Body of pancreas (tissue), 4 donors: ENCODE measurements around the gene OR2T2. TPM values are rescaled to one million over a fixed set of nuclear protein-coding genes. Genes with fewer than 3 reads are reported as not detected.
"Not testable (repeated sequence)": the region's sequence is repeated elsewhere in the genome, so short reads cannot be mapped to it uniquely, and the experiment has no call there.

Experiments
- ATAC-seq: fragments of 150-250 bp; one replicate; pipeline ENCODE4 v1.9.1; 2016
- DNase-seq, 4 donors: peaks; one replicate each; pipeline ENCODE4 v3.0.0-alpha.2; 2019
- H3K27ac ChIP-seq, 4 donors: fragments of 200-600 bp; sonication (generic); 1 replicate in 3 of 4; 2 replicates in 1 of 4; pipeline versions ENCODE4 v1.5.1 to v1.6.1; 2016 to 2019; ENCODE audit warnings: mild to moderate bottlenecking in 1 of 4, mixed read lengths in 1 of 4, moderate library complexity in 1 of 4
- H3K27me3 ChIP-seq, 2 donors: fragments of 200-600 bp; sonication (generic); one replicate each; pipeline ENCODE4 v1.6.0; 2016; ENCODE audit warnings: mild to moderate bottlenecking in 1 of 2
- H3K36me3 ChIP-seq, 2 donors: fragments of 200-600 bp; sonication (generic); replicated peaks in 1 of 2; 2 replicates each; pipeline ENCODE4 v1.5.1; 2016; ENCODE audit warnings: low read depth in 2 of 2; ENCODE audit not compliant: insufficient read depth in 1 of 2
- H3K4me1 ChIP-seq: fragments of 200-600 bp; sonication (generic); one replicate; pipeline ENCODE4 v1.6.0; 2016
- H3K4me3 ChIP-seq, 2 donors: fragments of 200-600 bp; sonication (generic); 1 replicate in 1 of 2; 2 replicates in 1 of 2; pipeline ENCODE4 v1.5.1; 2016 to 2019
- H3K9me3 ChIP-seq, 3 donors: fragments of 200-600 bp; sonication (generic); 1 replicate in 2 of 3; 2 replicates in 1 of 3; pipeline ENCODE4 v1.5.1; 2016
- POLR2A ChIP-seq, 3 donors: fragments of 450-650 bp; IDR thresholded peaks; one replicate each; pipeline ENCODE4 v1.6.1; 2016; ENCODE audit warnings: antibody characterized with exemption in 3 of 3, mild to moderate bottlenecking in 2 of 3
- WGBS, 2 donors: methylation state at CpG; one replicate each; pipeline ENCODE4 v1.1.5; 2017; 5-methylcytosine and 5-hydroxymethylcytosine counted together
- intact Hi-C: fragments of 100-400 bp; cut with DNase I; formaldehyde crosslinking; loops from one replicate; pipeline ENCODE4 v1.15.1; 2023
- total RNA-seq, 2 donors: library from RNA; depleted of rRNA; stranded (reverse); fragments of >200 nt; gene quantifications; one replicate each; pipeline ENCODE4 v1.1.0, GENCODE V29; 2016
- TF ChIP-seq, protein P1 (sequence below), 7 experiments: fragments of 450-650 bp in 4 of 7; fragments of 200-600 bp in 3 of 7; sonication (generic) in 3 of 7; IDR thresholded peaks; one replicate each; pipeline ENCODE4 v1.5.1; 2016 to 2019; ENCODE audit warnings: antibody characterized with exemption in 7 of 7

OR2T2 gene
- total RNA-seq, 2 donors from 2014 or later = not detected

DNA sequence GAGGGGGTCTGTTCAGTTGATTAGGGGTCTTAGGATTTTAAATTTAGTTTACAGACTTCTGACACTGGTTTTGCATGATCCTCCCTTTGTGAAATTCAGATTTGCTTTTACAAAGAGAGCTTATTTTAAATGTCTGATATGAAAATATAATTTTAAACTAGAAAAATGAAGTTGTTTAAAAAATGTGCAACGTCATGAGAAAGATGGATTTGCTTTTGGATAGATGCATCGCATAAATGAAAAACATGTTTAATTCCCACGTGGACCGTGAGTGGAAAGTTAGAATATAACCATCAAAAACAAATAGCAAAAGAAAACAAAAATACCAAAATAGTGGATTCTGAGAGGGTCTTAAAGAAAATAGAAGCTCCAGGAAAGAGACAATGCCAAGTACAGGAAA is 25.7 kb downstream of the OR2T2 start:
- intact Hi-C loops = no loop called here

DNA sequence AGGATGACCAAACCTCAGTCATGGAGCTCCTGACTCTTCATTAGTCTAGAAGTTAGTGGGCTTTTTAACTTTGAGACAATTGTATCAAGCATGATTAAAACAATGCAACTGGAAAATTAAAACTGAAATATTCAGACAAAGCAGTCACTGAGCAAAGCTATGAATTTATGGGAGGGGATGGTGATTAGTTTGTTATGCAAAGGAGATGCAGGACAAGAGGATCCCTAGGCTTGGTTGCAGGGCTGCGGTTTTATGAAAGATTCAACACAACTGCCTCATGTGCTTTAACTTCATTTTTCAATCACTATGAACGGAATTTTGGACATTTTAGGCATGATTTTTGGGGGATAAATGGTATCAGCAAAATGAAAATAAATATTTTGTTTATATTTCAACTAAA is 26.7 kb downstream of the OR2T2 start:
- WGBS, 2 donors = 44 to 45% methylated on average over 2 of the region's 2 CpGs
- not testable (repeated sequence) for ATAC-seq

More for the DNA sequence above, 25.7 kb downstream of the OR2T2 start:
- DNase-seq = no peak
- no peaks in the 10 kb centered on the region for H3K27me3 ChIP-seq
- TF ChIP-seq POLR2A (IDR thresholded peaks at IDR 0.05) = no peak
- TF ChIP-seq, protein P1, sequence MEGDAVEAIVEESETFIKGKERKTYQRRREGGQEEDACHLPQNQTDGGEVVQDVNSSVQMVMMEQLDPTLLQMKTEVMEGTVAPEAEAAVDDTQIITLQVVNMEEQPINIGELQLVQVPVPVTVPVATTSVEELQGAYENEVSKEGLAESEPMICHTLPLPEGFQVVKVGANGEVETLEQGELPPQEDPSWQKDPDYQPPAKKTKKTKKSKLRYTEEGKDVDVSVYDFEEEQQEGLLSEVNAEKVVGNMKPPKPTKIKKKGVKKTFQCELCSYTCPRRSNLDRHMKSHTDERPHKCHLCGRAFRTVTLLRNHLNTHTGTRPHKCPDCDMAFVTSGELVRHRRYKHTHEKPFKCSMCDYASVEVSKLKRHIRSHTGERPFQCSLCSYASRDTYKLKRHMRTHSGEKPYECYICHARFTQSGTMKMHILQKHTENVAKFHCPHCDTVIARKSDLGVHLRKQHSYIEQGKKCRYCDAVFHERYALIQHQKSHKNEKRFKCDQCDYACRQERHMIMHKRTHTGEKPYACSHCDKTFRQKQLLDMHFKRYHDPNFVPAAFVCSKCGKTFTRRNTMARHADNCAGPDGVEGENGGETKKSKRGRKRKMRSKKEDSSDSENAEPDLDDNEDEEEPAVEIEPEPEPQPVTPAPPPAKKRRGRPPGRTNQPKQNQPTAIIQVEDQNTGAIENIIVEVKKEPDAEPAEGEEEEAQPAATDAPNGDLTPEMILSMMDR (IDR thresholded peaks at IDR 0.05) = no peak
- H3K4me3 ChIP-seq = no peak overlapping the region
- no peaks in the 10 kb centered on the region for H3K36me3 ChIP-seq
- no peak for ATAC-seq
- WGBS, 2 donors = 69 to 71% methylated on average over 4 of the region's 4 CpGs
- H3K4me1 ChIP-seq = no peaks in the 10 kb centered on the region
- no peak overlapping the region for H3K27ac ChIP-seq
- no peaks in the 10 kb centered on the region for H3K9me3 ChIP-seq

DNA sequence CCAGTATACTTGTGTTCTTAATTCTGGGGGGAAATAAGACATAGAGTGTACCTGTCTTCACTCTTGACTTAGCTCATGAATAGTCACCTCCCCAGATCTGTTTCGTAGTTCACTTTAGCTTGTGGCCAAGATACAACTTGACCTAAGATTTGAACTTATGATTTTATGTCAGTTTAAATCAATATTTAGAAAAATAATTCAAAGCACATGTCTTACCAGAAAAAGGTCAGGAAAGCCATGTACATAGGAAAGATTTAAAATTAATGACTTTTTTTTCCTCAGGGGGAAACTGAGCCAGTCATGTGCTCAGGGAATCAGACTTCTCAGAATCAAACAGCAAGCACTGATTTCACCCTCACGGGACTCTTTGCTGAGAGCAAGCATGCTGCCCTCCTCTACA is 27.6 kb downstream of the OR2T2 start, which contains the start of gene OR2T3:
Gene OR2T3 (plus strand): TSS at position 301 of the 400 bp plus-strand sequence. CDS start 0 bp downstream, at position 301.
- H3K27ac ChIP-seq, intact Hi-C loops, H3K36me3 ChIP-seq, H3K27me3 ChIP-seq, H3K4me1 ChIP-seq, H3K4me3 ChIP-seq, H3K9me3 ChIP-seq, ATAC-seq, DNase-seq: not testable (repeated sequence)
- 29 to 56% methylated on average over 1 to 2 of the region's 2 CpGs for WGBS, 2 donors

More for the DNA sequence above, 26.7 kb downstream of the OR2T2 start:
- H3K27me3 ChIP-seq, H3K4me1 ChIP-seq, H3K9me3 ChIP-seq, H3K4me3 ChIP-seq, H3K36me3 ChIP-seq, intact Hi-C loops, H3K27ac ChIP-seq, DNase-seq: not testable (repeated sequence)

DNA sequence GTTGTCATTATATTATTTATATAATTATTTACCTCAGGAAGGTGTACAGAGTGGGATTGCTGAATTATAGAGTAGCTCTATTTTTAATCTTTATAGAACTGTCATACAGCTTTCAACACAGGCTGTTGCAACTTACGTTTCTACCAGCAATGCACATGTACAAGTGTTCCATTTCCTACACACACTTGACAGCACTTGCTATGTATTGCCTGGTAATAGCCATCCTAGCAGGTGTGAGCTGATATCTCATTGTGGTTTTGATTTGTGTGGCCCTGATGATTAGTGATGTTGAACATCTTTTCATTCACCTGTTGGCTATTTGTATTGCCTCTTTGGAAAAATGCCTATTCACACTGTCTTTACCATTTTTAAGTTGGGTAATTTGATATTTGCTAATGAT is 30.2 kb downstream of the OR2T2 start:
- intact Hi-C loops, ATAC-seq, H3K27me3 ChIP-seq, H3K36me3 ChIP-seq, H3K9me3 ChIP-seq, DNase-seq, H3K4me1 ChIP-seq, H3K4me3 ChIP-seq, H3K27ac ChIP-seq: not testable (repeated sequence)
- WGBS, 2 donors = no CpG with 5 or more reads among the region's 1 CpG

DNA sequence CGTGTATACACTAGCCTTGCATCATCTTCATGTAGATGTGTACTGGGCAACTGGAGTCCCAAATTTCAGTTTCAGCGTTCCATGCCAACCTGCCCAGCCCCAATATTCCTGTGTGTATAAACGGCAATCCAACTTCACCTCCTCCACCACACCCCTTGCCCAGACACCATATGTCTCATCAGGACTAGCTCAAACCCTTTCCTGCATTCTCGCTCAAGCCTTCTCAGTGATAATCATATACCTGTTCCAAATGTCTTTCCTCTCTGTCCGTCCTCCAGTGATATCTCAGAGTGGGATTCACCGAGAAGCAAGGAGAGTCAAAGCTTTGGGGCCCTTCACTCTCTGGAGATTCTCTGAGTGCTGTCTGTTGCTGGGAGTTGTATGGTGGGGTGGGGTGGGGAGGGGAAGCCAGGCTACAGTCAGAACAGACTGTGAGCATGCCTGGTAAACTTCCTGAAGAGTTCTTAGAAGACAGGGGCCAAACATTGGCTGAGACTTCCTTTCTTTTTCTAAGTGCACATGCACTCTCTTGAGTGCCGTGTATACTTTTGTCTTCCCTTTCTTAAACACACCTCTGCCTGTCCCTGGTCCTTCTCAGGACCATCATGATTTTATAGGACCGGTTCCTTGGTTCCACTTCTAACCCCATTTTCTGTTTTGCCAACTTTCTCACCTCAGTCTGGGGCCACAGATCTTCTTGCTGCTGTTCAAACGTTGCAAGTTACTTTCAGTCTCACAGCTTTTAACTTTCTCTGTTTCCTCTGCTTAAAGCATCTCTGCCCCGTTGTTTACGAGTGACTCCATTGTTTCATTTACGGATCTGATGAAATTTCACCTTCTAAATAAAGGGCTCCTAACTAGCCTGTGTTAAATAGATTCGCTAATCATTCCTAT is 36.5 kb downstream of the OR2T2 start:
- H3K36me3 ChIP-seq, H3K4me1 ChIP-seq, H3K9me3 ChIP-seq, H3K27me3 ChIP-seq, H3K27ac ChIP-seq, ATAC-seq, DNase-seq, intact Hi-C loops, H3K4me3 ChIP-seq: not testable (repeated sequence)
- 52% methylated on average over 13 of the region's 13 CpGs for WGBS, 2 donors

DNA sequence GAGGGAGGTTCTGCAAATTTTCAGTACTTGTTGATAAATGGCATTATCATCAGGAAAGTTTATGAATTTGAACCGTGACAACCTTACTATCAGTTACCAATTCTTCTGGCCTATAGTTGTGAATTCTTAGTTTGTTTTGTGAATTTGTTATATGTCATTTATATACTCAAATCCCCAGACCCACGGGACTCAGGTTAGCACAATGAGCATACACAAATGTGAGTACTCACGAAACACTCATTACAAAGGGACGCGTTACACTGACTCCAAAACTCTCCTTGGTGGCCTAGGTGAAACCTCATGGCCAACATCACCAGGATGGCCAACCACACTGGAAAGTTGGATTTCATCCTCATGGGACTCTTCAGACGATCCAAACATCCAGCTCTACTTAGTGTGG is 42.9 kb downstream of the OR2T2 start, which contains the start of gene OR2T5:
Gene OR2T5 (plus strand): TSS at position 301 of the 400 bp plus-strand sequence. CDS start 0 bp downstream, at position 301.
- H3K9me3 ChIP-seq, H3K27me3 ChIP-seq, H3K4me3 ChIP-seq, H3K4me1 ChIP-seq, H3K27ac ChIP-seq, ATAC-seq, H3K36me3 ChIP-seq, DNase-seq, intact Hi-C loops: not testable (repeated sequence)
- 58% methylated on average over 4 of the region's 6 CpGs; no CpG with 5 or more reads in 1 of the 2 donors for WGBS, 2 donors

DNA sequence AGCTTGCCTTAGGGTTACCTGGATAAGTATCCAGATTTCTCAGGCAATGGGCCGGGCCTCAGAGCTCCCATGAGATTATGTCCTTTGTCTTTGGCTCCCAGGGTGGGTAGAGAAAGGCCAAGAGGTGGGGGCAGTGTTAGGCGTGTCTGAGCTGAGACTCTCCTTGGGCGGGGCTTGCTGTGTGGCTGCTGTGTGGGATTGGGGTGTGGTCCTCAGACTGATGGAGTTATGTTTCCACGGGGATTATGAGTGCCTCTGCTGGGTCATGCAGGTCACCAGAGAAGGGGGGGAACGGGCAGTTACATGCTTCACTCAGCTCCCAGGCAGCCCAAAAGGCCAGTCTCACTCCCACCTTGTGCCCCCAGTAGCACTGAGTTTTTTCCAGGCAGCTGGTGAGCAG is 51.2 kb downstream of the OR2T2 start:
- H3K36me3 ChIP-seq, ATAC-seq, H3K4me3 ChIP-seq, DNase-seq, intact Hi-C loops, H3K4me1 ChIP-seq, H3K27ac ChIP-seq, H3K27me3 ChIP-seq, H3K9me3 ChIP-seq: not testable (repeated sequence)
- WGBS, 2 donors = no CpG with 5 or more reads among the region's 5 CpGs

DNA sequence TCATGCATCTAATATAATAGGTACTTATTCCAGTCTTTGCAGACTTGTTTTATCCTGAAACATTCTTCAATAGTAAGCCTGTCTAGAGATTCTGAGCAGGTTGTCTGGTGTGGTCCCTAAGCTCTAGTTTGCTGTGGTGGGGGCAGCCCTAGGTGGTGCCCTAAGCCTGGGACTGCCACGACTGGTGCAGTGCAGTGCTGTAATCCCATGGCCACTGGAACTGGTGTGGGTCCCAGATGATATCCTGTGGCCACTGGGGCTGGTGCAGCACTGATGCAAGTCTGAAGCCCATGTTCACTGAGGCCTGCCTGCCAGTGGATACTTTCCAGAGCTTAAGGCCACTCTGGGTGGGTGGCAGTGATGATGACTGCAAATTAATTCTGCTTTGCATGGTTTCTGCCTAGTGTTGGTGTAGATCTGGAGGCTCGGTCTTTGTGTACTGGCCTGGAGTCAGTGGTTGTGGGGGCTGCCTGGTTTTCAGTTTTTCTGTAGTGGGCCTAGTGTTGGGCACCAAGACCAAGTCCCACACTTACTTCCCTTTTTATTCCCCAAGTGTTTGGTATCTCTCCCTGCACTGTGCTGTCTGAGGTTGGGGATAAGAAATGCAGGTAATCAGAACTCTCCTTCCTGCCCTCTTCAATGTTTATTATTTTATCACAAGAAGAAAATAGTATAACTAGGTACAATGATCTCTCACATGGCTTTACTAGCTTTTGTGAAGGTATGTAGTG is 55.0 kb downstream of the OR2T2 start:
- 50 to 76% methylated on average over 1 of the region's 2 CpGs for WGBS, 2 donors
- H3K36me3 ChIP-seq, H3K4me1 ChIP-seq, H3K27me3 ChIP-seq, ATAC-seq, H3K27ac ChIP-seq, H3K4me3 ChIP-seq, intact Hi-C loops, DNase-seq, H3K9me3 ChIP-seq: not testable (repeated sequence)
